Sigmoid colon (tissue), 4 donors: ENCODE results near the gene RAB7B.

Experiments used
- CTCF ChIP-seq, 4 experiments: fragments of 450-650 bp in 3 of 4; fragments of 200-600 bp in 1 of 4; IDR thresholded peaks; one replicate each; pipeline ENCODE4 v1.5.1; 2016 to 2019; ENCODE audit warnings: antibody characterized with exemption in 4 of 4, mild to moderate bottlenecking in 3 of 4, moderate library complexity in 2 of 4
- EP300 ChIP-seq, 4 donors: sonication (generic); formaldehyde crosslinking; IDR thresholded peaks; one replicate each; pipeline ENCODE4 v1.6.1; 2017; ENCODE audit warnings: antibody characterized with exemption in 4 of 4
- POLR2A ChIP-seq, 2 donors: fragments of 450-650 bp; IDR thresholded peaks; one replicate each; pipeline ENCODE4 v1.6.1; 2016; ENCODE audit warnings: antibody characterized with exemption in 2 of 2, mild to moderate bottlenecking in 2 of 2, moderate library complexity in 2 of 2

GRCh38 chr1:206022766-206023165, 19.6 kb upstream of the RAB7B start:
- TF ChIP-seq CTCF (IDR thresholded peaks at IDR 0.05) (no peak), EP300 (IDR thresholded peaks at IDR 0.05) (no peak), POLR2A (IDR thresholded peaks at IDR 0.05) (no peak)
